T-helper 2 cell (primary cell): ENCODE results near the gene SLC2A8.
A peak's percentile ranks its signal among the peaks of the same experiment; 100 is the strongest.

Experiments used
- DNase-seq, 5 experiments: peaks; one replicate each; pipeline versions ENCODE4 v3.0.0 to v3.0.0-alpha.2; 2012 to 2022
- total RNA-seq, 2 donors: gene quantifications; one replicate each; lab custom pipeline; 2026; lab: John Stamatoyannopoulos, UW

Gene SLC2A8
- total RNA-seq: 2.5 to 3.2 reads per million in 2 donors

- peak; percentile 78 to 99 (median 90) for DNase-seq
These were observed at the start of gene SLC2A8 for GRCh38 chr9:127396808-127397645. Gene SLC2A8, plus strand, starts transcription at chr9:127397169. Its CDS starts 62 bp downstream, at chr9:127397231.

- peak in 1 of 5 experiments; percentile 19 for DNase-seq
These were observed 48.9 kb upstream of the SLC2A8 start for GRCh38 chr9:127347831-127348776.

GRCh38 chr9:127349483-127350113 is 47.4 kb upstream of the SLC2A8 start:
- DNase-seq: no peak

- no peak for DNase-seq
These were observed 45.5 kb upstream of the SLC2A8 start for GRCh38 chr9:127351182-127352166.

GRCh38 chr9:127353882-127354281 is 43.1 kb upstream of the SLC2A8 start:
- DNase-seq: no peak

- DNase-seq: no peak
These were observed 40.1 kb upstream of the SLC2A8 start for GRCh38 chr9:127356906-127357305.

- no peak for DNase-seq
These were observed 38.9 kb upstream of the SLC2A8 start for GRCh38 chr9:127358023-127358535.

GRCh38 chr9:127358770-127359169 is 38.2 kb upstream of the SLC2A8 start:
- DNase-seq: no peak

GRCh38 chr9:127360250-127360649 is 36.7 kb upstream of the SLC2A8 start:
- DNase-seq: no peak

- DNase-seq: no peak
These were observed 36.1 kb upstream of the SLC2A8 start for GRCh38 chr9:127360829-127361228.

GRCh38 chr9:127361561-127361960 is 35.4 kb upstream of the SLC2A8 start:
- peak in 1 of 5 experiments; percentile 51 for DNase-seq

GRCh38 chr9:127362829-127363228 is 34.1 kb upstream of the SLC2A8 start:
- no peak for DNase-seq

- no peak for DNase-seq
These were observed 31.5 kb upstream of the SLC2A8 start for GRCh38 chr9:127365461-127365860.

GRCh38 chr9:127366594-127366993 is 30.4 kb upstream of the SLC2A8 start:
- DNase-seq: no peak

GRCh38 chr9:127368852-127369402 is 28.0 kb upstream of the SLC2A8 start:
- DNase-seq: no peak

- no peak for DNase-seq
These were observed 27.5 kb upstream of the SLC2A8 start for GRCh38 chr9:127369428-127369827.

- DNase-seq: no peak
These were observed 26.8 kb upstream of the SLC2A8 start for GRCh38 chr9:127370147-127370579.

GRCh38 chr9:127370672-127371648 is 26.0 kb upstream of the SLC2A8 start:
- no peak for DNase-seq

- no peak for DNase-seq
These were observed 16.5 kb upstream of the SLC2A8 start for GRCh38 chr9:127380479-127380878.

GRCh38 chr9:127382541-127382940 is 14.4 kb upstream of the SLC2A8 start:
- DNase-seq: no peak
